A549 (cell line): ENCODE data around the gene DSG2. TPM values are rescaled to one million over a fixed set of nuclear protein-coding genes. Genes with fewer than 3 reads are reported as not detected.

Experiments used
- ATAC-seq, 2 experiments: fragments of 200-7000 bp in 1 of 2; fragments of >200 bp in 1 of 2; cut with Nextera tagmentation in 1 of 2; cut with Tn5 transposase in 1 of 2; 3 replicates each; pipeline versions ENCODE4 v1.8.0 to v1.9.1; 2018 to 2020; ENCODE audit warnings: mild to moderate bottlenecking in 1 of 2, moderate library complexity in 1 of 2
- CTCF ChIA-PET: fragments of 300-600 bp; sonication (Branson Sonifier 250); formaldehyde crosslinking; extraction: SDS; loops from one replicate; lab custom pipeline; 2021; ENCODE audit warnings: antibody characterized with exemption, inconsistent platforms; lab: Yijun Ruan, JAX
- POLR2A ChIA-PET: fragments of 350-600 bp; formaldehyde crosslinking; extraction: SDS; loops from one replicate; lab custom pipeline; 2021; ENCODE audit warnings: antibody characterized with exemption, inconsistent platforms; lab: Yijun Ruan, JAX
- DNase-seq, 2 experiments: peaks; one replicate each; pipeline versions ENCODE4 v3.0.0 to v3.0.0-alpha.2; 2011 to 2016; ENCODE audit warnings: low read depth in 1 of 2, low spot score in 1 of 2
- FAIRE-seq: peaks from 2 replicates; lab custom pipeline; 2011; peaks lifted over from hg19 to GRCh38; lab: Jason Lieb, UNC
- H3K27ac ChIP-seq, 2 experiments: fragments of >200 bp; sonication (Bioruptor Twin); formaldehyde crosslinking; 3 replicates each; pipeline ENCODE4 v1.5.1; 2016 to 2017
- H3K4me1 ChIP-seq: fragments of >200 bp; sonication (Bioruptor Twin); formaldehyde crosslinking; 3 replicates; pipeline ENCODE4 v1.6.1; 2016
- H3K4me2 ChIP-seq: fragments of >200 bp; sonication (Bioruptor Twin); formaldehyde crosslinking; 3 replicates; pipeline ENCODE4 v1.6.1; 2016
- H3K4me3 ChIP-seq: fragments of >200 bp; sonication (Bioruptor Twin); formaldehyde crosslinking; 3 replicates; pipeline ENCODE4 v1.5.1; 2016
- H3K9me3 ChIP-seq: fragments of >200 bp; sonication (Bioruptor Twin); formaldehyde crosslinking; 3 replicates; pipeline ENCODE4 v1.6.1; 2016
- CBX2 ChIP-seq: fragments of 200-600 bp; sonication (generic); IDR thresholded peaks from 2 replicates; pipeline ENCODE4 v1.6.1; 2016; ENCODE audit warnings: low read depth, mild to moderate bottlenecking, borderline replicate concordance
- CHD2 ChIP-seq: fragments of 150-350 bp; IDR thresholded peaks from 2 replicates; pipeline ENCODE4 v1.6.1; 2014; ENCODE audit warnings: low read length; ENCODE audit not compliant: partially characterized antibody
- CTCF ChIP-seq: fragments of >200 bp; sonication (Bioruptor Twin); formaldehyde crosslinking; IDR thresholded peaks from 3 replicates; pipeline ENCODE4 v1.5.1; 2016
- EHF ChIP-seq: fragments of 250-450 bp; sonication (Bioruptor Pico); IDR thresholded peaks from 2 replicates; pipeline ENCODE4 v1.5.0; 2020; ENCODE audit warnings: mild to moderate bottlenecking
- EP300 ChIP-seq, 2 experiments: fragments of >200 bp; sonication (Bioruptor Twin); formaldehyde crosslinking; IDR thresholded peaks; 2 replicates in 1 of 2; 3 replicates in 1 of 2; pipeline ENCODE4 v1.6.1; 2016 to 2017
- FOSL2 ChIP-seq, 2 experiments: fragments of 450-650 bp in 1 of 2; fragments of >200 bp in 1 of 2; sonication (Bioruptor Twin) in 1 of 2; formaldehyde crosslinking; IDR thresholded peaks; 2 replicates each; pipeline versions ENCODE4 v1.5.0 to v1.6.1; 2016 to 2020; ENCODE audit warnings: mild to moderate bottlenecking in 1 of 2, moderate library complexity in 1 of 2
- FOXS1 ChIP-seq: fragments of 250-450 bp; sonication (Bioruptor Pico); IDR thresholded peaks from 2 replicates; pipeline ENCODE4 v1.5.0; 2020; ENCODE audit warnings: mild to moderate bottlenecking, moderate library complexity
- JUN ChIP-seq, 2 experiments: fragments of >200 bp; sonication (Bioruptor Twin); formaldehyde crosslinking; IDR thresholded peaks; 2 replicates in 1 of 2; 3 replicates in 1 of 2; pipeline ENCODE4 v1.6.1; 2016 to 2017
- KDM1A ChIP-seq: fragments of 200-600 bp; sonication (generic); IDR thresholded peaks from 2 replicates; pipeline ENCODE4 v1.6.1; 2016; ENCODE audit warnings: low read depth, mild to moderate bottlenecking
- KDM5A ChIP-seq: fragments of 200-600 bp; sonication (generic); IDR thresholded peaks from 2 replicates; pipeline ENCODE4 v1.6.1; 2016; ENCODE audit warnings: antibody characterized with exemption, mild to moderate bottlenecking
- MAZ ChIP-seq: fragments of 150-350 bp; IDR thresholded peaks from 2 replicates; pipeline ENCODE4 v1.6.1; 2014; ENCODE audit warnings: antibody characterized with exemption, low read depth, low read length, borderline replicate concordance
- NFE2L2 ChIP-seq: fragments of 150-350 bp; conservative IDR thresholded peaks from 2 replicates; pipeline ENCODE4 v1.6.1; 2014; ENCODE audit warnings: low read length
- NR3C1 ChIP-seq: fragments of >200 bp; sonication (Bioruptor Twin); formaldehyde crosslinking; IDR thresholded peaks from 3 replicates; pipeline ENCODE4 v1.6.1; 2017
- POLR2A ChIP-seq: IDR thresholded peaks from 2 replicates; pipeline ENCODE4 v1.6.1; 2012; ENCODE audit warnings: mild to moderate bottlenecking, low read length
- TP53 ChIP-seq: fragments of 250-450 bp; sonication (Bioruptor Pico); IDR thresholded peaks from 2 replicates; pipeline ENCODE4 v1.5.0; 2021; ENCODE audit warnings: mild to moderate bottlenecking, moderate library complexity
- ZFP36 ChIP-seq: fragments of 450-650 bp; IDR thresholded peaks from 2 replicates; pipeline ENCODE4 v1.6.1; 2014; ENCODE audit warnings: borderline replicate concordance; ENCODE audit not compliant: partially characterized antibody
- WGBS: methylation state at CpG from one replicate; pipeline ENCODE4 v1.1.6; 2017; ENCODE audit errors: missing lambda C conversion rate; 5-methylcytosine and 5-hydroxymethylcytosine counted together
- polyA minus RNA-seq: library from RNA; depleted of rRNA, polyadenylated mRNA; stranded (reverse); fragments of >200 nt; gene quantifications from 2 replicates; pipeline ENCODE4 v1.2.3, GENCODE V29; 2011; rRNA and poly(A)+ RNA removed
- polyA plus RNA-seq, 4 experiments: library from polyadenylated mRNA; depleted of rRNA in 3 of 4; stranded (reverse); fragments of >200 nt; fragmentation: RNase III in 1 of 4; extraction: RNeasy Plus Mini Kit Qiagen cat#74134 plus additional on column Dnase treatment in 1 of 4; gene quantifications; 2 replicates in 3 of 4; 3 replicates in 1 of 4; pipeline ENCODE4 v1.2.3, GENCODE V29; 2011 to 2017
- TF ChIP-seq, protein P1 (sequence below): IDR thresholded peaks from 2 replicates; pipeline ENCODE4 v1.6.1; 2012
- TF ChIP-seq, protein P2 (sequence below): fragments of >200 bp; sonication (Bioruptor Twin); formaldehyde crosslinking; IDR thresholded peaks from 2 replicates; pipeline ENCODE4 v1.6.1; 2016
- TF ChIP-seq, protein P3 (sequence below): fragments of >200 bp; sonication (Bioruptor Twin); formaldehyde crosslinking; IDR thresholded peaks from 3 replicates; pipeline ENCODE4 v1.6.1; 2016

DSG2 gene
- polyA plus RNA-seq (2011; rRNA removed) (89.5 and 91.7 TPM in 2 replicates), polyA plus RNA-seq (2017; fragmentation: RNase III; extraction: RNeasy Plus Mini Kit Qiagen cat#74134 plus additional on column Dnase treatment) (35.9 to 40.0 TPM (median 38.7 TPM) in 3 replicates), polyA minus RNA-seq (41.5 and 50.3 TPM in 2 replicates)
- 17.7 and 19.7 TPM in 2 replicates for polyA plus RNA-seq (2012; cell fraction: cytosol; rRNA removed)
- polyA plus RNA-seq (2012; cell fraction: nucleus; rRNA removed) = 13.1 and 15.0 TPM in 2 replicates

GRCh38 chr18:31497836-31498573 is at the start of gene DSG2:
Gene DSG2, plus strand, starts transcription at chr18:31498177. Its CDS starts 75 bp downstream, at chr18:31498252.
- POLR2A ChIA-PET = no interaction called here
- no peak for FAIRE-seq
- CTCF ChIA-PET = interaction anchor here (1.0 to 2.8 kb wide), 2 partner anchors 10 to 74 kb away, joined by 4 to 7 read pairs; no protein-coding TSS in a partner anchor
- DNase-seq = peak; percentile 54 to 63
- TF ChIP-seq EP300 (IDR thresholded peaks at IDR 0.05) = no peak
- TF ChIP-seq, protein P1, sequence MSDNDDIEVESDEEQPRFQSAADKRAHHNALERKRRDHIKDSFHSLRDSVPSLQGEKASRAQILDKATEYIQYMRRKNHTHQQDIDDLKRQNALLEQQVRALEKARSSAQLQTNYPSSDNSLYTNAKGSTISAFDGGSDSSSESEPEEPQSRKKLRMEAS = peak; percentile 44; the same call in 1 of the 2 replicates
- peak; percentile 65 for TF ChIP-seq POLR2A
- TF ChIP-seq NFE2L2 = no peak
- 0 out of 5 replicates have a peak, but pooled peaks of 1 of the 2 experiments have one; percentile 39 for TF ChIP-seq JUN (IDR thresholded peaks at IDR 0.05)
- peak; percentile 91 to 96 for ATAC-seq
- peak within 1 kb of the TSS; percentile 87 to 98 for H3K27ac ChIP-seq
- H3K4me2 ChIP-seq = peak within 1 kb of the TSS; percentile 99
- H3K4me1 ChIP-seq = peaks cover 11% of the 10 kb centered on the region; the same call in 1 of the 3 replicates
- H3K9me3 ChIP-seq = no peaks in the 10 kb centered on the region
- H3K4me3 ChIP-seq = peak within 1 kb of the TSS; percentile 96
- 0% methylated on average over 6 of the region's 79 CpGs for WGBS

- CTCF ChIA-PET = no interaction called here
- POLR2A ChIA-PET = no interaction called here
- no peak for ATAC-seq
- Histone ChIP-seq H3K4me1 (peaks cover 21% of the 10 kb centered on the region), H3K9me3 (no peaks in the 10 kb centered on the region), H3K4me3 (no peak overlapping the region), H3K4me2 (no peak overlapping the region), H3K27ac (no peak overlapping the region)
- TF ChIP-seq CTCF (no peak), KDM1A (no peak), CBX2 (no peak), FOXS1 (CRISPR knock-in tag) (no peak), TP53 (CRISPR knock-in tag) (no peak)
- TF ChIP-seq, protein P2, sequence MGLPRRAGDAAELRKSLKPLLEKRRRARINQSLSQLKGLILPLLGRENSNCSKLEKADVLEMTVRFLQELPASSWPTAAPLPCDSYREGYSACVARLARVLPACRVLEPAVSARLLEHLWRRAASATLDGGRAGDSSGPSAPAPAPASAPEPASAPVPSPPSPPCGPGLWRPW = no peak
- no peak for FAIRE-seq
- no peak for DNase-seq
Measured at GRCh38 chr18:31450409-31450808, 47.6 kb upstream of the DSG2 start.

DNA sequence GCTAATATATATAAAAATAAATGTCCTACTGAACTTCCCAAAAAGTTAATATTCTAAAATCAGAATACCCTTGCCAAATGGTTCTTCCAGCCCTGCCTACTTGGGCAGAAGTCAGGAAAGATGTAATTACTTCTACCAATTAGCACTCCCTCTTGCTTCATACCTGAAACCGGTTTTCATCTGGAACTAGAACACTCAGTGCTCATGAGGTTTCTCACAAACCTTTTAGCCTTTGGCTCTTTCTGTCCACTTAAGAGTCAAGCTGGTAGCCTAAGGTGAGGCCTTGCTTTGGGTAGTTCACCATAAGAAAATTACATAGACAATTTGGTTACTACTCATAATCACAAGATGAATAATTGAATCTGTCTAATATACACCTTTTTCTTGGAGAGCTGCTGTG is 46.4 kb upstream of the DSG2 start:
- TF ChIP-seq MAZ (no peak), NR3C1 (no peak), KDM5A (no peak), EHF (CRISPR knock-in tag) (no peak), CBX2 (no peak), ZFP36 (no peak), CHD2 (no peak), FOSL2 (IDR thresholded peaks at IDR 0.05) (no peak), FOSL2 (CRISPR knock-in tag; IDR thresholded peaks at IDR 0.05) (no peak)
- TF ChIP-seq, protein P3, sequence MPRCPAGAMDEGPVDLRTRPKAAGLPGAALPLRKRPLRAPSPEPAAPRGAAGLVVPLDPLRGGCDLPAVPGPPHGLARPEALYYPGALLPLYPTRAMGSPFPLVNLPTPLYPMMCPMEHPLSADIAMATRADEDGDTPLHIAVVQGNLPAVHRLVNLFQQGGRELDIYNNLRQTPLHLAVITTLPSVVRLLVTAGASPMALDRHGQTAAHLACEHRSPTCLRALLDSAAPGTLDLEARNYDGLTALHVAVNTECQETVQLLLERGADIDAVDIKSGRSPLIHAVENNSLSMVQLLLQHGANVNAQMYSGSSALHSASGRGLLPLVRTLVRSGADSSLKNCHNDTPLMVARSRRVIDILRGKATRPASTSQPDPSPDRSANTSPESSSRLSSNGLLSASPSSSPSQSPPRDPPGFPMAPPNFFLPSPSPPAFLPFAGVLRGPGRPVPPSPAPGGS = no peak
- FAIRE-seq = no peak
- CTCF ChIA-PET = no interaction called here

More for the DNA sequence above, 46.4 kb upstream of the DSG2 start:
- peak overlapping the region in 1 of 2 experiments; percentile 41; a peak in 1 of 6 replicates for H3K27ac ChIP-seq
- WGBS = 97% methylated on average over 1 of the region's 1 CpG
- H3K9me3 ChIP-seq = no peaks in the 10 kb centered on the region
- no peak for ATAC-seq
- POLR2A ChIA-PET = no interaction called here
- H3K4me3 ChIP-seq = no peak overlapping the region
- H3K4me1 ChIP-seq = peaks cover 22% of the 10 kb centered on the region
- no peak for DNase-seq
- no peak overlapping the region for H3K4me2 ChIP-seq
